ENCODE data around the gene HYAL2.

HYAL2 gene

GRCh38 chr3:50350527-50351322, 28.2 kb upstream of the HYAL2 start, which contains the start of the genes CYB561D2 and NPRL2:
Gene CYB561D2, plus strand, starts transcription at chr3:50350862. Its CDS starts 572 bp downstream, at chr3:50351434.
Gene NPRL2, minus strand, starts transcription at chr3:50350775. Its CDS starts 123 bp downstream, at chr3:50350652.
- peak; percentile 97 to 98 for DNase-seq (ENCODE audit: low read depth in 2 of 2)

GRCh38 chr3:50350213-50350526, 27.6 kb upstream of the HYAL2 start:
- no peak for DNase-seq (ENCODE audit: low read depth in 2 of 2)

- DNase-seq (ENCODE audit: low read depth in 2 of 2) = peak; percentile 60 to 65
These were observed 24.8 kb upstream of the HYAL2 start for GRCh38 chr3:50347187-50347813.

DNA sequence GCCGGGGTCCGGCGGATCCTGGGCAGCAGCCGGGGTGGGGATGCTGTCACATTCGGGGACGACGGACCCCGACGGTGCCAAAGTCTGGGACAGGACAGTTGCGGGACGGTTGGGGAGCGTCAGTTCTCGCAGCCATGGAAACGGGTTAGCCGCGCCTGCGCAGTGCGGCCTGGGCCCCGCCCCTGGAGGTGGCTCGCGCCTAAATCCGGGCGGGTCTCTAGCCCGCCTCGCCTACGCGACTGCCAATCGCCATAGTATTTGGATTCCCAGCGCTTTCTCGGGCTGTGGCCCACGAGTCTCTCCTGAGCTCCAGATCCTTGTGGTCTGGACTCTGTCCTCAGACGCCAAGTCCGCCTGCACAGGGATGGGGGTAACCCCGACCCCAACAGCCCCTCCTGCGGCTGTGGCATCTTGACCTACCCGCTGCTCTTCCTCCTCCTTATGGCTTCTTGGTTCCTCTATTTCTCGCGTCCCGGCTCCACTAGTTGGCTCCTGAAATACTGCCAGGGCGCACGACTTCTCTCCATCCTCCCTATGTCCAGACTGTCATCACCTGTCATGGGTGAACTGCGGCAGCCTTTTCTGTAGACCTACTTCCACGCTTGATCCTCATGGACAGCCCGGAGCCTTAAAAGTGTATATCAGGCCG, 23.2 kb upstream of the HYAL2 start, which contains the start of gene ZMYND10:
Gene ZMYND10 (minus strand): TSS at position 147 of the 649 bp plus-strand sequence. CDS start 153 bp downstream, outside the sequence.
- peak in 1 of 2 donors; percentile 70 for DNase-seq (ENCODE audit: low read depth in 2 of 2)

DNA sequence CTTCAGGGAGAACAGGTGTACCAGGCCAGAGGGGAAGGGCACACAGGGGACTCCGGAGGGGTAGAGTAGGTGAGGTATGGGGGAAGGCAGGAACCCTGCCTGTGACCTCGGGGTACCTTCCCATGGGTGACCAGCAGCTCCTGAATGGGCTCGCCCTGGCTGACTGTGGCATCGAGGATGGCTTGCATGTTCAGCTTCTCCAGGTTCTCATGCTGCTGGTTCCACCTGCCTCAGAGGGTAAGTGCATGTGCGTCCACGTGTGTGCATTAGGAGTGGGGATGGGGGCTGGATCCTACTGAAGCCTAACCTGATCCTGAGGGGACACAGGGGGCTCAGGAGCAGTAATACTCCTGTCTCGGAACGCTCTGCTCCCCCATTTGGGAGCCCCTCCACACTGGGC, 22.5 kb upstream of the HYAL2 start:
- DNase-seq (ENCODE audit: low read depth in 2 of 2) = no peak

DNA sequence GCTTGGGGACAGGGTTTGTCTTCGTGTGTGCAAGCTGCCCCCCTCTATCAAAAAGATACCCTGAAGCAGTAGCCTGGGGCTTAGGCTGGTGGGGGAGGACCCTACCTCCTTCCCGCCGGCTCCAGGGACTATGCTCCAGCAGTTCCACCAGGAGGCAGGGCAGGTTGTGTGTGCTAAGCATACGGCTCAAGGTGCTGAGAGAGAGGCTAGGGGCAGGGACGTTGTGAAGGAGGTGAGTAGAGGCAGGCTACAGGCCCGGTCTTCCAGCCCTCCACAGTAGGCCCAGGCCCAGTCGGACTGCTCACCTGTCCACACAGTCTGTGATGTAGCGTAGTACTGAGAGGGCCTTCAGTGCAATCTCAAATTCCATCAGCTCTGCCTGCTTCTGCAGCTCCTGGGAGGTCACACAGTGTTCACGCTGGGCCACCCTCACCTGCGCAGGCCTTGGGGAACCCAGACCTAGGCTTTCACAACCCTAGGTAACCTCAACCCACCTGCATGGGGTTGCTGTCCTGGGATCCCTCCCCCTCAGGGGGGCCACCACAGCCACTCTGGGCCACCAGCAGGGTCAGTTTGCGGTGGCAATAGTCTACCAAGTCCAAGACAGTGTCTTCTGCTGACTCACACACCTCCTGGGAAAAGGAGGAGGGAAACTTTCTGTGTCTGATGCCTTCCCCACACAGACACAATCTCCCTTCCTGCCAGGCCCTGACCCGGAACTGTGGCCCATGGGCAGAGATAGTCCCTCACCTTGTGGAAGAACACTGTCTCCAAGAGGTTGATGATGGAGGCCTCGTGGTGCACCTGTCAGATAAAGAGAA, 20.5 kb upstream of the HYAL2 start:
- no peak for DNase-seq (ENCODE audit: low read depth in 2 of 2)

DNA sequence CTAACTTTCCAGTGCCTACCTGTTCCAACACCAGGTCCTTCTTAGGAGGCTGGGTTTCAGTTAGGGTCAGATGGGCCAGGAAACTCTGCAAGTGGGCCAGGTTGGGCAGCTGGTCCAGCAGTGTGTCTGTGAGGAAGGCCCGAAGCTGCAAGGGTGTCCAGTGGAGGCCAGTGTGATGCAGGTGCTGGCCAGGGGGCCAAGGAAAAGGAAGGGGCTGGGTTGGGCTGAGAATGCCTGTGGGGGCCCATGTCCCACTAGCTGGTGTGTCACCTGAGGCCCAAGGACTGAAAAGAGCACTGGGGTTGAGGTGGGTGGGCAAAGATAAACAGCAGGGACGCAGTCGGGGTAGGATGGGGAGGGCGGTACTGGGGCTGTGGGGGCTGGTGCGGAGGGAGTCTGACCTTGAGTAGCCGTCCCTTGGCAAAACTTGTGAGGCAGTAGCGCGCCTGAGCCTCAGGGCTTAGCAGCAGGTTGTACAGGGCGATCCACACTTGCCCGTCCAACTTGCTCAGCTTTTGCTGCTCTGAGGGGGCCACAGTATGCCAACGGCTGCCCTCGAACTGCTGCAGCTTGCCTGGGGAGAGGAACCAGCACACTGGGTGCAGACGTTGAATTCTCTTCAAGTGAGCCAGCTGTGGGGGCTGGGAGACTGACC, 19.6 kb upstream of the HYAL2 start:
- no peak for DNase-seq (ENCODE audit: low read depth in 2 of 2)

DNA sequence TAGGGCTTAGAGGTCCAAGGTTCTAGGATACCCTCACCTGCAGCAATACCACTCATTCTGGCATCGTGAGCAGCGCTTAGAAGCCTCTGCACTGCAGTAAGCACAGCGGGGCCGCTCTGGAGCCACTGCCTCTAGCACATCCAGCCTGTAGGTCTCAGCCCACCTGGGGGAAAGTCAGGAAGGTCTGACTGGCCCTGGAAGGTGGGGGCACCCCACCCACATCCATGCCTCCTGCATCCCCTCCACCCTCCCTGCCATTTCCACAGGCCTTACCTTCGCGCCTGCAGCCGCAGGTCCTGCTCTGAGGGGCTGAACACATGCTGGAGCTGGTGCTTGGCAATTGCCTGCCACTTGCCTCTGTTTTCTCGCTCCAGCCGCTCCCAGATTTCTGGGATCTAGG, 19.0 kb upstream of the HYAL2 start:
- DNase-seq (ENCODE audit: low read depth in 2 of 2) = no peak

DNA sequence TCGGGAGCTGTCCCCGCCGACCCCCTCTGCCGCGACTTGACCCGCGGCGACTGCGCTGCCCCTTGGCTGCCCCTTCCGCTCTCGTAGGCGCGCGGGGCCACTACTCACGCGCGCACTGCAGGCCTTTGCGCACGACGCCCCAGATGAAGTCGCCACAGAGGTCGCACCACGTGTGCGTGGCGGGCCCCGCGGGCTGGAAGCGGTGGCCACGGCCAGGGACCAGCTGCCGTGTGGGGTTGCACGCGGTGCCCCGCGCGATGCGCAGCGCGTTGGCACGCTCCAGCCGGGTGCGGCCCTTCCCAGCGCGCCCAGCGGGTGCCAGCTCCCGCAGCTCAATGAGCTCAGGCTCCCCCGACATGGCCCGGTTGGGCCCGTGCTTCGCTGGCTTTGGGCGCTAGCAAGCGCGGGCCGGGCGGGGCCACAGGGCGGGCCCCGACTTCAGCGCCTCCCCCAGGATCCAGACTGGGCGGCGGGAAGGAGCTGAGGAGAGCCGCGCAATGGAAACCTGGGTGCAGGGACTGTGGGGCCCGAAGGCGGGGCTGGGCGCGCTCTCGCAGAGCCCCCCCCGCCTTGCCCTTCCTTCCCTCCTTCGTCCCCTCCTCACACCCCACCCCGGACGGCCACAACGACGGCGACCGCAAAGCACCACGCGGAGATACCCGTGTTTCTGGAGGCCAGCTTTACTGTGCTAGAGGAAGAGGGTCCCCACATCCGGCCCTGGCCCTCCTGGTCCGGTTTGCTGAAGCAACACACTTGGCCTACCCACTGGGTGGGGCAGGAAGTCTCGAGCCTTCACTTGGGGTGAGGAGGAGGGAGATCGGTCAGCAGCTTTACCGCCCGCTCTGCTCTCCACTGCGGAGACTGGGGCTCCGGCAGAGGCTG, 18.1 kb upstream of the HYAL2 start, which contains the start of gene RASSF1:
Gene RASSF1 (minus strand): TSS at position 389 of the 882 bp plus-strand sequence. CDS start 31 bp downstream, at position 358.
- DNase-seq (ENCODE audit: low read depth in 2 of 2) = peak in 1 of 2 donors; percentile 65

DNA sequence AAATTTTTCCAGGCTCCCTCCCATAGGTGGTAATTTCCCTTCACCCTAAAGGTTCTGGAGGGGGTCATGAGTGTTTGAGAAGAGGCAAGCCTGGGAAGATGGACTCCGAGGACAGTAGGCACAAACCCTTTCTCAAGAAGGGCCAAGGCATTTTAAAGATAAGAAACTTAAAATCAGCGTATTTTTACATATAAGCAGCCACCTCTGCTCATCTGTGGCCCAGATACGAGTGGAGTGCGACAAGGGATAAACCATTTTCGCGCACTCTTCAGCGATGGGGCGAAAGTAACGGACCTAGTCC, 17.6 kb upstream of the HYAL2 start:
- no peak for DNase-seq (ENCODE audit: low read depth in 2 of 2)

- DNase-seq (ENCODE audit: low read depth in 2 of 2) = no peak
These were observed 17.1 kb upstream of the HYAL2 start for GRCh38 chr3:50339485-50340146.

DNA sequence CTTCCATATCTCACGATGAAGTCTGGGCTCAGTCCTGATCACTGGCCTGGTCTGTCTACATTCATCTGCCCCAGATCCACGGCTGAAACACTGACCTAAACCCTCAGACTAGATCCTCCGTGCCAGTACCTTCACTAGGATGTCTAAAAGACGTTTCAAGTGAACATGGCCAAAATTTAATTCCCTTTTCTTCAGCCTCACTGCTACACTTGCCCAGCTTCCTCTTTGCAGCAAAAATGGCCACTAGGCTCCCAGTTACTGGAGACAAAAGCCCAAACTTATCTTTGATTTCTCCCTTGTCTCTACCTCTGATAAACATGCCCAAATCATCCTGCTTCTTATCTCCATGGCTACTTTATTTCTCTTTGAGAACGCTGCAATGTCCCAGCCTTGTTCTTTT, 16.4 kb upstream of the HYAL2 start:
- no peak for DNase-seq (ENCODE audit: low read depth in 2 of 2)

- peak; percentile 96 to 97 for DNase-seq (ENCODE audit: low read depth in 2 of 2)
These were observed 14.8 kb upstream of the HYAL2 start for GRCh38 chr3:50337175-50337861.

DNA sequence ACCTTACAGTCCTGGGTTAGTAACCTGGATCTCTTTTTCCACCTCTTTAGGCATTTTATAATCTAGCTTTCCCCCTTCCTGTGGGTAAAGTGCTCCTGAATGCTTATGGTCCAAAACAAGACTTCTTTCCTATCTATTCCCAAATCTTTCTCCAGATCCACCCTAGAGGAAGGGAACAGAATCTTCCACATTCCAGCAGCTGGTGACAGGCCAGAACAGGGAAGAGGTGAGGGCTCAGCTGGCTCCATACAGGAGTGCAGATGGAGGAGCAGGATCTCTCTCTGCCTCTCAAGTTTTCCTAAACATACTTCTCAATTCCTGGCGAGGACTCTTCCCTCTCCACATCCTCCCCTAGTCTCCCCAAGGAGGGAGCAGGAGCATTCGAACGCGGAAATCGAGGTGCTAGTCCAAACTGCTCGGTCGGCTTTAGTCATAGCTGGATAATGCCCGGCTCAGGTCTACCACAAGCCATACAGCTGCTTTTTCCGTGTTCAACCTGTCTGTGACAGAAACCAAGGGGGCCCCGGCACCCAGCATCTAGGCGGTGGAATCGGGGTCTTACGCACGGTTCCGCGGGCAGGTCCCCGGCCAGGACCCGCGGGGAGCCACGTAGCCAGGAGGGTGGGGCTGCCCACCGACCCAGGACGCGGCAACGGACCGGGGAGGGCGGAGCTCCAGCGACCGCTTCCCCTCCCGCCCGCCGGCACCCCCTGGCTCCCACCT, 14.1 kb upstream of the HYAL2 start:
- peak in 1 of 2 donors; percentile 50 for DNase-seq (ENCODE audit: low read depth in 2 of 2)

GRCh38 chr3:50334339-50335075, 12.0 kb upstream of the HYAL2 start:
- DNase-seq (ENCODE audit: low read depth in 2 of 2) = no peak

- DNase-seq (ENCODE audit: low read depth in 2 of 2) = no peak
These were observed 11.3 kb upstream of the HYAL2 start for GRCh38 chr3:50333744-50334328.

DNA sequence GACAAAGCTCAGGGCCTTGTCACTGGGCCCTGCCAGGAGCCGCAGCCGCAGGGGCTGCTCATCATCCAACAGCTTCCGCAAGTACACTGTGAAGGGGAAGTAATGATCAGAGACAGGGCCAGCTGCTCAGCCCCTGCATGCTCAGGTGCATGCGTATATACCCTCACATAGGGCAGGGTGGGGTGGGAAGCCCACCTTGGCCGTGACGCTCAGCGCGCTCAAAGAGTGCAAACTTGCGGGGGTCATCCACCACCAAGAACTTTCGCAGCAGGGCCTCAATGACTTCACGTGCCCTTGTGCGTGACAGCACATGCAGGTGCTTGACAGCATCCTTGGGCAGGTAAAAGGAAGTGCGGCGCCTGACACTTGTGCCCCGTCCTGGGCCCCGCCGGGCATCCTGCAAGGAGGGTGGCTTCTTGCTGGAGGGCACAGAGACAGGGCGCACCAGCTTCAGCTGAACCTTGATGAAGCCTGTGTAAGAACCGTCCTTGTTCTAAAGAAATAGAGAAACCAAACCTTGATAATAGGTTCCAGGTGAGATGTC, 8.9 kb upstream of the HYAL2 start:
- DNase-seq (ENCODE audit: low read depth in 2 of 2) = no peak
